GM18870 (cell line): ENCODE data around the gene OR52L1.
"Not testable (repeated sequence)": the region's sequence is repeated elsewhere in the genome, so short reads cannot be mapped to it uniquely, and the experiment has no call there.

Experiments
- ATAC-seq: cut with Tn5 transposase; IDR thresholded peaks from one replicate; pipeline ENCODE4 v1.9.1; 2021; ENCODE audit warnings: moderate library complexity; ENCODE audit not compliant: unreplicated experiment

OR52L1 gene

GRCh38 chr11:5986885-5987284 lies at the start of gene OR52L1:
OR52L1 (minus strand) TSS chr11:5986985; CDS start chr11:5986930, 55 bp downstream.
- no peak for ATAC-seq

GRCh38 chr11:6030708-6031405 lies 44.1 kb upstream of the OR52L1 start, which contains the start of gene OR56A1:
OR56A1 (minus strand) TSS chr11:6030758; CDS start chr11:6027692, 3,066 bp downstream.
- ATAC-seq, result no peak

GRCh38 chr11:6027501-6027900 lies 40.7 kb upstream of the OR52L1 start:
- no peak for ATAC-seq

- no peak for ATAC-seq
Measured at GRCh38 chr11:6025056-6025455, 38.3 kb upstream of the OR52L1 start.

GRCh38 chr11:6022956-6023355 lies 36.2 kb upstream of the OR52L1 start:
- ATAC-seq, result peak; percentile 68

GRCh38 chr11:6013042-6013441 lies 26.3 kb upstream of the OR52L1 start:
- ATAC-seq, result no peak

DNA sequence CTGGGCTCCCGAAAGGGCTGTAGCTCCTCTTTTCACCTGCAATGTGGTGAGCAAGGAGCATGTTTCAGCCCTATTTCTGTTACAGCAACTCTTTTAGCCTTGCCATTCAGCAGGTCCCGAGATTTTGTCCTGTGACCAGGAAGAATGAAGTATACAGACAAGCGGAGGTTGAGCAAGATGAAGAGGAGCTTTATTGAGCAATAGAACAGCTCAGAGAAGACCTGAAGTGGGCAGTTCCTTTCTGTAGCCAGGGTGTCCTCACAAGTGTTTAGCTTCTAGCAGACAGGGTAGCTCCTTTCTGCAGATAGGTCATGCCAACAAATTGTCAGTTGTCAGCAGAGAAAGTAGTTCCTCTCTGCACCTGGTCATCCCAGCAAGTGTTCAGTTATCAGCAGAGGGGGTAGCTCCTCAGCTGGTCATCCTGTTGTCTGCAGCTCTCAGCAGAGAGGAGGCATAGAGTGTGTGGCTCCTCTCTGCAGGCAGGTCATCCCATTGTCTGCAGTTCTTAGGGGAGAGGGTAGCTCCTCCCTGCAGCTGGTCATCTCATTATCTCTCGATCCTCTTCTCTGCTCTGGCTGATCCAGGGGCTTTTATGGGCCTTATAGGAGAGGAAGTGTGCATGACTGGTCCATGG lies 25.4 kb upstream of the OR52L1 start:
- no peak for ATAC-seq

GRCh38 chr11:6006846-6007245 lies 20.1 kb upstream of the OR52L1 start, which contains the start of gene OR56A4:
OR56A4 (minus strand) TSS chr11:6006946; CDS start chr11:6002992, 3,954 bp downstream.
- ATAC-seq, result no peak

GRCh38 chr11:6006395-6006794 lies 19.6 kb upstream of the OR52L1 start:
- ATAC-seq, result no peak

- ATAC-seq, result no peak
Measured at GRCh38 chr11:6002202-6002699, 15.5 kb upstream of the OR52L1 start.

GRCh38 chr11:5994791-5995190 lies 8.0 kb upstream of the OR52L1 start:
- ATAC-seq, result no peak

GRCh38 chr11:5992604-5993251 lies 5.9 kb upstream of the OR52L1 start:
- no peak for ATAC-seq

- no peak for ATAC-seq
Measured at GRCh38 chr11:5992150-5992549, 5.4 kb upstream of the OR52L1 start.

DNA sequence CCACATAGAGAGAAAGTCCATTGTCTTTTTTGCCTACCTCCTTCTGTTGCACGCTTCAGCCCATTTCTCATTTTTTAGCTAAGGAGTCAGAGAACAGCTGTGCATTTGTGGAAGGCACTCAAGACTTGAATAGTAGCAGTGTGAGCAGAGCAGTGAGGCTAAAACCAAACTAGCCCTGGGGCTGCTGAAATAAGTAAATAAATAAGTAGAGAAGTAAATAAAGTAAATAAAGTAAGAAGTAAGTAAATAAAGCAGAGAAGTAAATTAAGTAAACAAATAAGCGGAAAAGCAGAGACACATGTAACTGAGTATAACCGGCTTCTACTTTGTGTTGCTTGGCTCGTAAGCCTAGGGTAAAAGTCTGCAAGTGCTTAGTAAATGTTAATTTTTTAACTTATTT lies 2.4 kb upstream of the OR52L1 start:
- ATAC-seq, result no peak

DNA sequence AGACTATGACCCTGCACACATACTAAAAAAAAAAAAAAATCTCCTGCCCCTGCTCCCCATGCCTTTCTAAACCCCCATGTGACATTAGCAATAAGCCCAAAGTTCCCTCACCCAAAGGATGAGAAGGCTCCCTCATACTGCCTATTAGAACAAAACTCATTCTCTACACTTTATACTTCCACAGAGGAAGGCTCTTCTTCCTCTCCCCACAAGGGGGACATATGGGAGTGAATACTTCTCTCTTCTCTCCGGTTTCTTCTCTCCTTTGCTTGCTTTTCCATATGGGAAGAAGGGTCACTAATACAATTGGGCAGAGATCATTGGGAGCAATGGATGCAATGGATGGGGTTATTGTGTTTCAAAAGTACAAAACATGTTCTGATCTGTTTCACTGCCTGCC lies 3.3 kb downstream of the OR52L1 start:
- no peak for ATAC-seq

DNA sequence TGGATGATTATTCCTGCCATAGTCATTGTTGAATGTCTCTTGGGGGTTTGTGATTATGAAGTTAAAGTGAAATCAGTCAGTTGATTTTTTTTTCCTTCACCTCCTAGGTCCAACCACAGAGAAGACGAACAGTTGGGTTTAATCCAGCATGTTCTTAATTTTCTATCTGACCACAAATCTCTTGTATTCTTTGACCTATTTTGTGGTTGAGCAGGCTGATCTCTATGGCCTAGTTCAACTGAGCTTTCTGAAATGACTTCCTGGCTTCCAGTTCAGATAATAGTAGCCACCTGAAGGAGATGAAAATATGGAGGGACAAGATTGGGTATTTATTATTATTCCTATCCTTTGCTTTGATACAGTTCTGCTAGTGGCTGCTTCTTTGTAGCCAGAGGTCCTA lies 13.3 kb downstream of the OR52L1 start:
- ATAC-seq, result no peak

- ATAC-seq, result no peak
Measured at GRCh38 chr11:5968394-5968793, 18.4 kb downstream of the OR52L1 start, which contains the start of gene OR56A5. OR56A5 (minus strand) TSS chr11:5968494; CDS start chr11:5968494, 0 bp downstream.

- no peak for ATAC-seq
Measured at GRCh38 chr11:5967708-5968107, 19.1 kb downstream of the OR52L1 start.

- no peak for ATAC-seq
Measured at GRCh38 chr11:5966958-5967357, 19.8 kb downstream of the OR52L1 start.

- not testable (repeated sequence) for ATAC-seq
Measured at GRCh38 chr11:5960704-5961320, 26.0 kb downstream of the OR52L1 start.

- ATAC-seq, result no peak
Measured at GRCh38 chr11:5955586-5955985, 31.2 kb downstream of the OR52L1 start.
